Body of pancreas (tissue), 4 donors: Measurements from ENCODE around the gene PITPNC1. TPM values are rescaled to one million over a fixed set of nuclear protein-coding genes. Genes with fewer than 3 reads are reported as not detected.
"Not testable (repeated sequence)": the region's sequence is repeated elsewhere in the genome, so short reads cannot be mapped to it uniquely, and the experiment has no call there.

Experiments used
- ATAC-seq: fragments of 150-250 bp; one replicate; pipeline ENCODE4 v1.9.1; 2016
- DNase-seq, 4 donors: peaks; one replicate each; pipeline ENCODE4 v3.0.0-alpha.2; 2019
- H3K27ac ChIP-seq, 4 donors: fragments of 200-600 bp; sonication (generic); 1 replicate in 3 of 4; 2 replicates in 1 of 4; pipeline versions ENCODE4 v1.5.1 to v1.6.1; 2016 to 2019; ENCODE audit warnings: mild to moderate bottlenecking in 1 of 4, mixed read lengths in 1 of 4, moderate library complexity in 1 of 4
- H3K27me3 ChIP-seq, 2 donors: fragments of 200-600 bp; sonication (generic); one replicate each; pipeline ENCODE4 v1.6.0; 2016; ENCODE audit warnings: mild to moderate bottlenecking in 1 of 2
- H3K36me3 ChIP-seq, 2 donors: fragments of 200-600 bp; sonication (generic); replicated peaks in 1 of 2; 2 replicates each; pipeline ENCODE4 v1.5.1; 2016; ENCODE audit warnings: low read depth in 2 of 2; ENCODE audit not compliant: insufficient read depth in 1 of 2
- H3K4me1 ChIP-seq: fragments of 200-600 bp; sonication (generic); one replicate; pipeline ENCODE4 v1.6.0; 2016
- H3K4me3 ChIP-seq, 2 donors: fragments of 200-600 bp; sonication (generic); 1 replicate in 1 of 2; 2 replicates in 1 of 2; pipeline ENCODE4 v1.5.1; 2016 to 2019
- H3K9me3 ChIP-seq, 3 donors: fragments of 200-600 bp; sonication (generic); 1 replicate in 2 of 3; 2 replicates in 1 of 3; pipeline ENCODE4 v1.5.1; 2016
- POLR2A ChIP-seq, 3 donors: fragments of 450-650 bp; IDR thresholded peaks; one replicate each; pipeline ENCODE4 v1.6.1; 2016; ENCODE audit warnings: antibody characterized with exemption in 3 of 3, mild to moderate bottlenecking in 2 of 3
- WGBS, 2 donors: methylation state at CpG; one replicate each; pipeline ENCODE4 v1.1.5; 2017; 5-methylcytosine and 5-hydroxymethylcytosine counted together
- intact Hi-C: fragments of 100-400 bp; cut with DNase I; formaldehyde crosslinking; loops from one replicate; pipeline ENCODE4 v1.15.1; 2023
- total RNA-seq, 2 donors: library from RNA; depleted of rRNA; stranded (reverse); fragments of >200 nt; gene quantifications; one replicate each; pipeline ENCODE4 v1.1.0, GENCODE V29; 2016
- TF ChIP-seq, protein P1 (sequence below), 7 experiments: fragments of 450-650 bp in 4 of 7; fragments of 200-600 bp in 3 of 7; sonication (generic) in 3 of 7; IDR thresholded peaks; one replicate each; pipeline ENCODE4 v1.5.1; 2016 to 2019; ENCODE audit warnings: antibody characterized with exemption in 7 of 7

Gene PITPNC1
- 10 to 100 TPM; 11.9 to 17.5 TPM for total RNA-seq

DNA sequence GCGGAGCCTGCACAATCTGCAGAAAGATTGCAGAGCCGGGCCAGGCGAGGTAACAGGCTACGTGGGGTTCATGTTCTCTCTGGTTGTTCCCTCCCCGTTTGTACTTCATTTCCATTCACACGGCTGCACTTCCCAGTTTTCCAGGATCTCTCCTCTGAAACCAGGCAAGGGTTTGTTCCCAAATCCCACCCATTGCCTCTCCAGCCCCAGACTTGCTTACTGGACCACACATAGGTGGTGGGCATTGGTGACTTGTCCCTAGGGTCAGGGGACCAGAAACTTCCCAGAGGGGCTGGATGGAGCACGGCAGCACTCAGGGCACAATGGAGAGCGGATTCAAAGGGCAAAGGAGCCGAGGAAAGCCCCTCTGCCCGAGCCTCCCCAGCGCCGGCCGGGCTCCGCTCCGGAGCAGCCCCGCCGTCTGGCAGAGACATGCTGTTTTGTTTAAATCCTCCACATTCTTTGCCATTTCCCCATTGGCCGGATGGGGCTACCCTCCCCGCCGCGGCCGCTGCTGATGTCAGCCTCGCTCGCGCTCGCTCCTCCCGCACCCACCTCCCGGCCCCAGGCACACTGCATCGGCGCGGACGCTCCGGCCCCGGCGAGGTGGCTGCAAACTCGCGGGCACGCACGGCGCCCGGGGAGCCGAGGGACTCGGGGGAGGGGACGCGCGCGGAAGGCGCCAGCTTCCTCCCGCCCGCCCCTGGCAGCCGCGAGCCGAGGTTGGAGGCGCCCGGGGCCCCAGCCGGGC, at the start of gene PITPNC1:
TSS of gene PITPNC1 (plus strand) at position 545 of the 751 bp plus-strand sequence.
- Histone ChIP-seq H3K4me3 (peak within 1 kb of the TSS; percentile 61 to 72), H3K27ac (peak within 1 kb of the TSS; percentile 93 to 98 (median 96)), H3K36me3 (no peaks in the 10 kb centered on the region), H3K4me1 (peaks cover 33% of the 10 kb centered on the region), H3K27me3 (no peaks in the 10 kb centered on the region), H3K9me3 (no peaks in the 10 kb centered on the region)
- ATAC-seq (peak; percentile 83), DNase-seq (peak; percentile 88 to 92 (median 90))
- TF ChIP-seq, protein P1, sequence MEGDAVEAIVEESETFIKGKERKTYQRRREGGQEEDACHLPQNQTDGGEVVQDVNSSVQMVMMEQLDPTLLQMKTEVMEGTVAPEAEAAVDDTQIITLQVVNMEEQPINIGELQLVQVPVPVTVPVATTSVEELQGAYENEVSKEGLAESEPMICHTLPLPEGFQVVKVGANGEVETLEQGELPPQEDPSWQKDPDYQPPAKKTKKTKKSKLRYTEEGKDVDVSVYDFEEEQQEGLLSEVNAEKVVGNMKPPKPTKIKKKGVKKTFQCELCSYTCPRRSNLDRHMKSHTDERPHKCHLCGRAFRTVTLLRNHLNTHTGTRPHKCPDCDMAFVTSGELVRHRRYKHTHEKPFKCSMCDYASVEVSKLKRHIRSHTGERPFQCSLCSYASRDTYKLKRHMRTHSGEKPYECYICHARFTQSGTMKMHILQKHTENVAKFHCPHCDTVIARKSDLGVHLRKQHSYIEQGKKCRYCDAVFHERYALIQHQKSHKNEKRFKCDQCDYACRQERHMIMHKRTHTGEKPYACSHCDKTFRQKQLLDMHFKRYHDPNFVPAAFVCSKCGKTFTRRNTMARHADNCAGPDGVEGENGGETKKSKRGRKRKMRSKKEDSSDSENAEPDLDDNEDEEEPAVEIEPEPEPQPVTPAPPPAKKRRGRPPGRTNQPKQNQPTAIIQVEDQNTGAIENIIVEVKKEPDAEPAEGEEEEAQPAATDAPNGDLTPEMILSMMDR (IDR thresholded peaks at IDR 0.05) = peak in 1 of 7 experiments; percentile 29
- TF ChIP-seq POLR2A (IDR thresholded peaks at IDR 0.05) = peak; percentile 92 to 96 (median 94)
- intact Hi-C loops = loop anchor here (10.0 kb wide), 1 partner anchor 318 kb away; no protein-coding TSS in a partner anchor
- WGBS, 2 donors = 0 to 2% methylated on average over 7 to 49 of the region's 56 CpGs

DNA sequence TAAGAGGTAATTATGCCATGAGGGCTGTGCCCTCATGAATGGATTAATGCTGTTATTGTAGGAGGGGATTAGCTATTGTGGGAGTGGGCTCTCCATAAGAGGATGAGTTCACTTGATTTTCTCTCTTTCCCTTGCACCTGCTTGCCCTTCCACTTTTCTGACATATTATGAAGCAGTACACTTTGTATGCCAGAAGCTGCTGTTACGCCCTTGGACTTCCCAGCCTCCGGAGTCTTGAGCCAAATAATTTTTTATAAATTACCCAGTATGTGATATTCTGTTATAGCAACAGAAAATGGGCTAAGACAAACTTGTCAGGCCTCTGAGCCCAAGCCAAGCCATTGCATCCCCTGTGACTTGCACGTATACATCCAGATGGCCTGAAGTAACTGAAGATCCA, 49.1 kb upstream of the PITPNC1 start:
- TF ChIP-seq, protein P1 (IDR thresholded peaks at IDR 0.05) = no peak
- no peak for TF ChIP-seq POLR2A (IDR thresholded peaks at IDR 0.05)
- DNase-seq = no peak
- intact Hi-C loops = no loop called here
- Histone ChIP-seq H3K27me3 (no peaks in the 10 kb centered on the region), H3K4me1 (no peaks in the 10 kb centered on the region), H3K9me3 (no peaks in the 10 kb centered on the region), H3K4me3 (no peak overlapping the region), H3K36me3 (no peaks in the 10 kb centered on the region), H3K27ac (no peak overlapping the region)
- no peak for ATAC-seq
- 91 to 97% methylated on average over 3 of the region's 3 CpGs for WGBS, 2 donors

DNA sequence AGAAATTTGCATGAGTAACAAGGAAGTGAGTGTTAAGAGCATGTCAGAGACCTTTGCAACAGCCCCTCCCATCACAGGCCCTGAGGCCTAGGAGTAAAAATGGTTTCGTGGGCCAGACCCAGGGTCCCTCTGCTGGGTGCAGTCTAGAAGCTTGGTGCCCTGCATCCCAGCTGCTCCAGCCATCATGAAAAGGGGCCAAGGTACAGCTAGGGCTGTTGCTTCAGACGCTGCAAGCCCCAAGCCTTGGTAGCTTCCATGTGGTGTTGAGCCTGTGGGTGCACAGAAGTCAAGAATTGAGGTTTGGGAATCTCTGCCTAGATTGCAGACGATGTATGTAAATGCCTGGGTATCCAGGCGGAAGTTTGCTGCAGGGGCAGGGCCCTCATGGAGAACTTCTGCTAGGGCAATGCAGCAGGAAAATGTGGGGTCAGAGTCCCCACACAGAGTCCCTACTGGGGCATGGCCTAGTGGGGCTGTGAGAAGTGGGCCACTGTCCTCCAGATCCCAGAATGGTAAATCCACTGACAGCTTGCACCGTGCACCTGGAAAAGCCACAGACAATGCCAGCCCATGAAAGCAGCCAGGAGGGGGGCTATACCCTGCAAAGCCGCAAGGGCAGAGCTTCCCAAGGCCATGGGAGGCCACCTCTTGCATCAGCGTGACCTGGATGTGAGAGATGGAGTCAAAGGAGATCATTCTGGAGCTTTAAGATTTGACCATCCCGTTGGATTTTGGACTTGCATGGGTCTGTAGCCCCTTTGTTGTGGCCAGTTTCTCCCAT, 45.5 kb upstream of the PITPNC1 start:
- H3K9me3 ChIP-seq, ATAC-seq, H3K27me3 ChIP-seq, H3K4me3 ChIP-seq, H3K36me3 ChIP-seq, H3K4me1 ChIP-seq, intact Hi-C loops, H3K27ac ChIP-seq, DNase-seq: not testable (repeated sequence)
- 86 to 87% methylated on average over 8 of the region's 8 CpGs for WGBS, 2 donors

DNA sequence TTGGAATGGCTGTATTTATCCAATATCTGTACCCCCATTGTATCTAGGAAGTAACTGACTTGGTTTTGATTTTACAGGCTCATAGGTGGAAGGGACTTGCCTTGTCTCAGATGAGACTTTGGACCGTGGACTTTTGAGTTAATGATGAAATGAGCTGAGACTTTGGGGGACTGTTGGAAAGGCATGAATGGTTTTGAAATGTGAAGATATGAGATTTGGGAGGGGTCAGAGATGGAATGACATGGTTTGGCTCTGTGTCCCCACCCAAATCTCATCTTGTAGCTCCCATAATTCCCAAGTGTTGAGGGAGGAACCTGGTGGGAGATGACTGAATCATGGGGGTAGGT, 44.9 kb upstream of the PITPNC1 start:
- WGBS, 2 donors = 87 to 92% methylated on average over 1 of the region's 1 CpG
- not testable (repeated sequence) for ATAC-seq

DNA sequence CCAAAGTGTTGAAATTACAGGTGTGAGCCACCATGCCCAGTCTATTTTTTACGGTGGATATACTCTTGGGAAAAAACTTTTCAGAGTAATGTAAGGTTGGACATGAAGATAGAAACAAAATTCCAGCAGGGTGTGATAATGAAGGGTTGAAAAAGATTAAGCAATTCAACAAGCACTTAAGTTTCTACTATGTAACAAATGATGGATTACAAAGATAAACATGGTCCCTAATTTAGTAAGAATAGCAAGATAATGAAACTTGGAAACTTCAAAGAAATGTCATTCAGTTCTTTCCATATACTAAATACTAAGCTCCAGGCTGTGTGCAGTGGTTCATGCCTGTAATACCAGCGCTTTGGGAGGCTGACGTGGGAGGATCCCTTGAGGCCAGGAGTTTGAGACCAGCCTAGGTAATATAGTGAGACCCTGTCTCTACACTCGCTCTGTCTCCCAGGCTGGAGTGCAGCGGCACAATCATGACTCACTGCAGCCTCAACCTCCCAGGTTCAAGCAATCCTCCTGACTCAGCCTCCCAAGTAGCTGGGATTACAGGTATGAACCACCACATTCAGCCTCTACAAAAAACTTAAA, 41.7 kb upstream of the PITPNC1 start:
- no peaks in the 10 kb centered on the region for H3K27me3 ChIP-seq
- ATAC-seq (no peak), DNase-seq (no peak)
- no peaks in the 10 kb centered on the region for H3K36me3 ChIP-seq
- no peak overlapping the region for H3K4me3 ChIP-seq
- no peak overlapping the region for H3K27ac ChIP-seq
- intact Hi-C loops = no loop called here
- 87% methylated on average over 5 of the region's 5 CpGs for WGBS, 2 donors
- no peaks in the 10 kb centered on the region for H3K4me1 ChIP-seq
- H3K9me3 ChIP-seq = no peaks in the 10 kb centered on the region
- no peak for TF ChIP-seq POLR2A (IDR thresholded peaks at IDR 0.05)
- TF ChIP-seq, protein P1 (IDR thresholded peaks at IDR 0.05) = no peak

More for the DNA sequence above, 44.9 kb upstream of the PITPNC1 start:
- H3K4me3 ChIP-seq, H3K36me3 ChIP-seq, intact Hi-C loops, H3K4me1 ChIP-seq, H3K27ac ChIP-seq, H3K9me3 ChIP-seq, DNase-seq, H3K27me3 ChIP-seq: not testable (repeated sequence)
